Naive thymus-derived CD4-positive, alpha-beta T cell (primary cell): ENCODE measurements around the gene STK17A. TPM values are rescaled to one million over a fixed set of nuclear protein-coding genes. Genes with fewer than 3 reads are reported as not detected.
"Not testable (repeated sequence)": the region's sequence is repeated elsewhere in the genome, so short reads cannot be mapped to it uniquely, and the experiment has no call there.

Experiments used
- ATAC-seq: fragments of 150-1000 bp; cut with Tn5 transposase; 2 replicates; pipeline ENCODE4 v1.10.0; 2021; ENCODE audit warnings: mild to moderate bottlenecking, moderate library complexity
- CTCF ChIA-PET: fragments of 350-600 bp; sonication (Branson Sonifier 250); formaldehyde crosslinking; loops from one replicate; lab custom pipeline; 2021; ENCODE audit warnings: antibody characterized with exemption; lab: Charles Lee
- POLR2A ChIA-PET: fragments of 350-600 bp; sonication (Branson Sonifier 250); formaldehyde crosslinking; loops from one replicate; lab custom pipeline; 2021; ENCODE audit warnings: antibody characterized with exemption, inconsistent platforms; lab: Charles Lee
- DNase-seq, 9 donors: peaks; one replicate each; pipeline versions ENCODE4 v3.0.0 to v3.0.0-alpha.2; 2020 to 2022; ENCODE audit warnings: mixed read lengths in 1 of 9
- H3K27ac ChIP-seq: one replicate; pipeline ENCODE4 v1.7.0; 2013; ENCODE audit warnings: mild to moderate bottlenecking, low read depth, low read length, moderate library complexity
- H3K27me3 ChIP-seq, 2 donors: one replicate each; pipeline ENCODE4 v1.7.0; 2013; ENCODE audit warnings: low read length in 2 of 2, mild to moderate bottlenecking in 2 of 2, moderate library complexity in 2 of 2; ENCODE audit not compliant: control insufficient read depth in 2 of 2, insufficient read depth in 2 of 2
- H3K36me3 ChIP-seq, 3 experiments: 1 replicate in 2 of 3; 2 replicates in 1 of 3; pipeline ENCODE4 v1.7.0; 2013; ENCODE audit warnings: low read length in 3 of 3, mild to moderate bottlenecking in 3 of 3, moderate library complexity in 1 of 3; ENCODE audit not compliant: insufficient read depth in 3 of 3, control insufficient read depth in 2 of 3
- H3K4me1 ChIP-seq, 2 donors: one replicate each; pipeline ENCODE4 v1.7.0; 2013; ENCODE audit warnings: low read length in 2 of 2, mild to moderate bottlenecking in 2 of 2, moderate library complexity in 1 of 2; ENCODE audit not compliant: control insufficient read depth in 2 of 2, insufficient read depth in 2 of 2
- H3K4me3 ChIP-seq: 2 replicates; pipeline ENCODE4 v1.7.0; 2013; ENCODE audit warnings: mild to moderate bottlenecking, low read length
- H3K9me3 ChIP-seq, 3 experiments: 1 replicate in 2 of 3; 2 replicates in 1 of 3; pipeline ENCODE4 v1.7.0; 2013; ENCODE audit warnings: low read length in 3 of 3; ENCODE audit not compliant: control insufficient read depth in 2 of 3
- H3K27ac Mint-ChIP-seq, 9 donors: one replicate each; pipeline ENCODE4 v1.8.0; 2020 to 2022; ENCODE audit warnings: mixed read lengths in 9 of 9, mild to moderate bottlenecking in 8 of 9, moderate library complexity in 5 of 9, inconsistent platforms in 2 of 9
- H3K27me3 Mint-ChIP-seq, 5 donors: one replicate each; pipeline ENCODE4 v1.8.0; 2021 to 2022; ENCODE audit warnings: mixed read lengths in 5 of 5, mild to moderate bottlenecking in 1 of 5
- H3K36me3 Mint-ChIP-seq, 5 donors: one replicate each; pipeline ENCODE4 v1.8.0; 2020 to 2022; ENCODE audit warnings: mixed read lengths in 5 of 5, mild to moderate bottlenecking in 3 of 5, inconsistent platforms in 1 of 5
- H3K4me1 Mint-ChIP-seq, 7 donors: one replicate each; pipeline ENCODE4 v1.8.0; 2020 to 2022; ENCODE audit warnings: mixed read lengths in 7 of 7, mild to moderate bottlenecking in 3 of 7, inconsistent platforms in 1 of 7
- H3K4me3 Mint-ChIP-seq, 10 donors: one replicate each; pipeline ENCODE4 v1.8.0; 2020 to 2022; ENCODE audit warnings: mild to moderate bottlenecking in 10 of 10, mixed read lengths in 10 of 10, moderate library complexity in 6 of 10, inconsistent platforms in 2 of 10
- H3K9me3 Mint-ChIP-seq, 11 donors: one replicate each; pipeline ENCODE4 v1.8.0; 2020 to 2022; ENCODE audit warnings: mixed read lengths in 11 of 11, mild to moderate bottlenecking in 4 of 11, inconsistent platforms in 1 of 11, moderate library complexity in 1 of 11
- intact Hi-C, 2 donors: fragments of 100-400 bp; cut with micrococcal nuclease; formaldehyde crosslinking; loops; one replicate each; pipeline ENCODE4 v1.15.1; 2023
- polyA plus RNA-seq, 2 donors: library from polyadenylated mRNA; unstranded; fragments of 300-500 nt; fragmentation: Illumina TruSeq; gene quantifications; one replicate each; pipeline ENCODE4 v1.2.3, GENCODE V29; 2021
- total RNA-seq, 6 experiments: library from RNA in 5 of 6; stranded (reverse) in 5 of 6; gene quantifications; 1 replicate in 5 of 6; 2 replicates in 1 of 6; pipeline ENCODE4 v1.2.3 and lab custom pipeline; 2021 to 2026

Gene STK17A
- total and polyA plus RNA-seq, 7 experiments from 2014 or later = 71.3 to 292 (median 123) TPM

DNA sequence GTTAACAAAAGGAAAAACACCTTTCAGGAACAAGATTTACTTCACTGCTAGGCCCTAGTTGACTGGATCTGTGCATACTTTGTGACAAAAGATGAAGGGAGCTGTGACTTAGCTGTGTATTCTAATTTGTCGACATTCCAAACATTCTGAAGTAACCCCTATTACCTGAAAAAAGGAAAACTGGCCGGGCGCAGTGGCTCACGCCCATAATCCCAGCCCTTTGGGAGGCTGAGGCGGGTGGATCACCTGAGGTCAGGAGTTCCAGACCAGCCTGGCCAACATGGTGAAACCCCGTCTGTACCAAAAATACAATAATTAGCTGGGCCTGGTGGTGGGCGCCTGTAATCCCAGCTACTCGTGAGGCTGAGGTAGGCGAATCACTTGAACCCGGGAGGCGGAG lies 1.8 kb downstream of the STK17A start:
- POLR2A ChIA-PET = interaction anchor here (0.6 to 7.8 kb wide), 15 partner anchors 17 to 562 kb away, joined by 3 to 185 read pairs (median 6); no protein-coding TSS in a partner anchor
- DNase-seq, H3K9me3 Mint-ChIP-seq, H3K36me3 ChIP-seq, H3K27me3 ChIP-seq, ATAC-seq, H3K9me3 ChIP-seq: not testable (repeated sequence)
- Mint-ChIP-seq H3K27me3 (peaks cover 0 to 22% (median 6%) of the 10 kb centered on the region in 5 donors), H3K4me3 (peak overlapping the region; percentile 96 to 100 (median 98)), H3K4me1 (peaks cover 24 to 42% (median 31%) of the 10 kb centered on the region in 7 donors), H3K27ac (peak overlapping the region; percentile 89 to 100 (median 95)), H3K36me3 (peaks cover 0 to 19% (median 7%) of the 10 kb centered on the region in 5 donors)
- H3K4me1 ChIP-seq = peaks cover 24 to 25% of the 10 kb centered on the region in 2 donors
- CTCF ChIA-PET = interaction anchor here (0.6 to 10.6 kb wide), 7 partner anchors 19 to 253 kb away, joined by 3 to 440 read pairs (median 5); no protein-coding TSS in a partner anchor
- intact Hi-C loops = loop anchor here (1.0 to 5.0 kb wide), 2 partner anchors 10 to 343 kb away; partner anchors contain the start of gene UBE2D4 (in 2 of the 2)
- peak overlapping the region; percentile 79 for H3K4me3 ChIP-seq
- H3K27ac ChIP-seq = peak overlapping the region; percentile 96

DNA sequence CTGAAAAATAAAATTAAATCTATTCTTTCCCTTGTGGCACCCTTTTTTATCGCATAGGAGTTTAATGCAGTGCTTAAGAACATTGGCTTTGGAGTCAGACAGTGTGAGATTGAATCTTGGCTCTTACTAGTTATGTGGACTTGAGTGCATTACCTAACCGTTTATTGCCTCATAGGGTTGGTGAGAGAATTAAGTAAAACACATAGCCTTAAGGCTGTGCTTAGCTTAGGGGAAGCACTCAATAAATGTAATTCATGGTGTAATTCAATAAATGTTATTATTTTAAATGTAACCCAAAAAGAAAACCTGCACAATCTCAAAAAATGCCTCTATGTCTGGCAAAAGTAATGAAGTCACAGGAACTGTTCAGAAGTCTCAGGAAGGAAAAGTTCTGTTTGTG lies 2.7 kb downstream of the STK17A start:
- H3K27ac ChIP-seq = peak overlapping the region; percentile 96
- H3K36me3 Mint-ChIP-seq = peaks cover 0 to 21% (median 7%) of the 10 kb centered on the region in 5 donors
- intact Hi-C loops = loop anchor here in 1 of 2 donors (1.0 kb wide), 1 partner anchor 9 kb away; no protein-coding TSS in a partner anchor

DNA sequence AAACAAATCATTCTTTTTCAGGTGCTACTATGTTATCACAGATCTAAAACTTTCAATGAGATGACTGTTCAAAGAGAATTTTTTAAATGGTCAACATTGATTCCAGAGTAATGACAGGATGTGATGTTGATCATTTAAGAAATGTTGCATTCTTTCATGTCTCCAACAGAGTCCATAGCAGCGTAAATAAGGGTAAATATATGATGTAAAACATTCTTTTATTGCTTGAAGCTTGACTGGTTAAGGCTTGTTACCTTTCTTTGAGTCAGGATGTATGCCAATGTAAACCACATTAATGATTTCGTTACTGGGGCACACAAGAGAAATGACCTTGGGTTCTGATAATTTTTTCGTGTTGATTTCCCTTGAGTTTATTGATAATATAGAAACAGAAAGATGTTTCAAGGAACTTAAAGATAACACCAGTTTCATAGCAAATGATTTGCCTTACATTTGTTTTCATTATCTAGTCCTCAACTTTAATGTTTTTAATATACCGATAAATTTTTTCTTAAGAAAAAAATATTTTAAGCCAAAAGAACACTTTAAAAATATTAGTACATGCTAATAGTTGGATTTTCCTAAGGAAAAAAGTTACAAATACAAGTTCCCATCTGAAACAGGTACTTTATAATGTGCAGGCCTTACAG lies 3.5 kb downstream of the STK17A start:
- Mint-ChIP-seq H3K27ac (peak overlapping the region; percentile 89 to 100 (median 95)), H3K9me3 (peaks cover 0 to 6% (median 0%) of the 10 kb centered on the region in 11 donors), H3K4me1 (peaks cover 32 to 57% (median 46%) of the 10 kb centered on the region in 7 donors), H3K36me3 (peaks cover 0 to 24% (median 11%) of the 10 kb centered on the region in 5 donors), H3K4me3 (peak overlapping the region; percentile 96 to 100 (median 98)), H3K27me3 (peaks cover 0 to 14% (median 5%) of the 10 kb centered on the region in 5 donors)
- Histone ChIP-seq H3K27ac (peak overlapping the region; percentile 96), H3K27me3 (no peaks in the 10 kb centered on the region), H3K4me1 (peaks cover 39 to 40% of the 10 kb centered on the region in 2 donors), H3K9me3 (no peaks in the 10 kb centered on the region), H3K4me3 (peak overlapping the region; percentile 79), H3K36me3 (peaks cover 0 to 4% (median 0%) of the 10 kb centered on the region in 3 experiments)
- ATAC-seq = peak; percentile 12
- ChIA-PET POLR2A (interaction anchor here (0.7 to 7.8 kb wide), 12 partner anchors 10 to 262 kb away, joined by 3 to 185 read pairs (median 6); no protein-coding TSS in a partner anchor), CTCF (interaction anchor here (0.6 to 10.6 kb wide), 10 partner anchors 10 to 481 kb away, joined by 3 to 440 read pairs (median 4); no protein-coding TSS in a partner anchor)
- DNase-seq = peak in 7 of 9 donors; percentile 25 to 66 (median 47)
- intact Hi-C loops = loop anchor here (1.0 to 2.0 kb wide), 3 partner anchors 14 to 62 kb away; no protein-coding TSS in a partner anchor

More for the DNA sequence above, 2.7 kb downstream of the STK17A start:
- Mint-ChIP-seq H3K27me3 (peaks cover 0 to 22% (median 6%) of the 10 kb centered on the region in 5 donors), H3K27ac (peak overlapping the region; percentile 89 to 100 (median 95)), H3K9me3 (peaks cover 0 to 6% (median 0%) of the 10 kb centered on the region in 11 donors), H3K4me3 (peak overlapping the region; percentile 96 to 100 (median 98)), H3K4me1 (peaks cover 28 to 50% (median 38%) of the 10 kb centered on the region in 7 donors)
- H3K27me3 ChIP-seq = no peaks in the 10 kb centered on the region
- CTCF ChIA-PET = interaction anchor here (0.6 to 10.6 kb wide), 10 partner anchors 13 to 253 kb away, joined by 3 to 440 read pairs (median 4); no protein-coding TSS in a partner anchor
- peaks cover 32% of the 10 kb centered on the region in 2 donors for H3K4me1 ChIP-seq
- no peak for ATAC-seq
- H3K36me3 ChIP-seq = peaks cover 0 to 4% (median 0%) of the 10 kb centered on the region in 3 experiments
- no peaks in the 10 kb centered on the region for H3K9me3 ChIP-seq
- POLR2A ChIA-PET = interaction anchor here (0.7 to 7.8 kb wide), 17 partner anchors 10 to 263 kb away, joined by 3 to 185 read pairs (median 6); no protein-coding TSS in a partner anchor
- peak overlapping the region; percentile 79 for H3K4me3 ChIP-seq
- DNase-seq = peak in 5 of 9 donors; percentile 28 to 36 (median 32)

DNA sequence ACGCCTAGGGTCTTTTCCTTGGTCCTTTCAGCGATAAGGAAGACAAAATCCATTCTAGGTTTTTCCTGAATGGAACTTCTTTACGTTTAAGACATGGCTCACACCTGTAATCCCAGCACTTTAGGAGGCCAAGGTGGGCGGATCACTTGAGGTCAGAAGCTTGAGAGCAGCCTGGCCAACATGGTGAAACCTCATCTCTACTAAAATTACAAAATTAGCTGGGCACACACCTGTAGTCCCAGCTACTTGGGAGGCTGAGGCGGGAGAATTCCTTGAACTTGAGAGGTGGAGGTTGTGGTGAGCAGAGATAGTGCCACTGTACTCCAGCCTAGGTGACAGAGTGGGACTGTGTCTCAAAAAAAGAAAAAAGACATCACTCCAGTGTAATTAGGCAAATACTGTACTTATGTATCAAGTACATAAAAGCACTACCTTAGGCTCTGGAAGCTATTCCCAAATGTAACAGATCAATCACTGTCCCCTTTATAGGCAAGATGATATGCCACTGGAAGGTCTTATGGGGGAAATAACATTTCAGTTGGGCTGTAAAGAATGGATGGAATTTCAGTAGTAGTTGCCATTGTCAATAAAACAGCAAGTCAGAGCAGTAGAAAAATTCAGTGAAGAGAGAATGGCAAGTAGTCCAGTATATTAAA lies 5.7 kb downstream of the STK17A start:
- Histone ChIP-seq H3K9me3 (no peaks in the 10 kb centered on the region), H3K4me1 (peaks cover 53 to 56% of the 10 kb centered on the region in 2 donors), H3K4me3 (peak overlapping the region; percentile 19), H3K36me3 (peaks cover 0 to under 1% (median 0%) of the 10 kb centered on the region in 3 experiments), H3K27ac (peak overlapping the region; percentile 96), H3K27me3 (no peaks in the 10 kb centered on the region)
- CTCF ChIA-PET = interaction anchor here (1.1 to 10.6 kb wide), 2 partner anchors 101 to 111 kb away, joined by 3 to 440 read pairs; no protein-coding TSS in a partner anchor
- ATAC-seq (no peak), DNase-seq (no peak)
- Mint-ChIP-seq H3K27ac (peak overlapping the region; percentile 53 to 97 (median 84)), H3K9me3 (peaks cover 0 to 3% (median 0%) of the 10 kb centered on the region in 11 donors), H3K4me3 (peak overlapping the region; percentile 62 to 98 (median 80)), H3K27me3 (peaks cover 0 to 3% (median 0%) of the 10 kb centered on the region in 5 donors), H3K36me3 (peaks cover 0 to 31% (median 11%) of the 10 kb centered on the region in 5 donors), H3K4me1 (peaks cover 40 to 67% (median 61%) of the 10 kb centered on the region in 7 donors)
- intact Hi-C loops = no loop called here
- POLR2A ChIA-PET = interaction anchor here (0.7 to 2.3 kb wide), 5 partner anchors 8 to 63 kb away, joined by 3 to 7 read pairs (median 4); no protein-coding TSS in a partner anchor

DNA sequence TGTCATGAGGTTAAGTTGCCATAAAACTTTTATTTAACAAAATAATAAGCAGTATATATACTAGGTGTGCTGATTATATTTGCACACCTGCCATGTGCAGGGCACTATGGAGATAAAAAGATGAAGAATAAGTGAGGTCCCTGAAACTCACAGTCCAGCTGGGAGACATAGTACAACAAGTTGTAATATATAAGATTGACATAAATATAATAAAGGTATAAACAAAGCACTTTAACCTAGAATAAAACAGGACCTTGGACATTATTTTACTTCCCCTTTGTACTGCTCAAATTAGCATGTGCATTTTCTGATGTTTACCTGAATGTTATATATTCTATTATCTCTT lies 6.2 kb downstream of the STK17A start:
- H3K4me3 Mint-ChIP-seq = peak overlapping the region; percentile 30 to 98 (median 80)
- peak overlapping the region in 8 of 9 donors; percentile 64 to 97 (median 90) for H3K27ac Mint-ChIP-seq
- ChIA-PET CTCF (interaction anchor here (1.1 to 10.6 kb wide), 2 partner anchors 100 to 111 kb away, joined by 3 to 440 read pairs; no protein-coding TSS in a partner anchor), POLR2A (interaction anchor here (0.7 to 2.2 kb wide), 5 partner anchors 10 to 62 kb away, joined by 3 to 6 read pairs (median 4); no protein-coding TSS in a partner anchor)
- H3K27ac ChIP-seq = peak overlapping the region; percentile 96
- peaks cover 58 to 61% of the 10 kb centered on the region in 2 donors for H3K4me1 ChIP-seq
- intact Hi-C loops = no loop called here
- H3K4me1 Mint-ChIP-seq = peaks cover 45 to 72% (median 66%) of the 10 kb centered on the region in 7 donors
- H3K9me3 ChIP-seq = no peaks in the 10 kb centered on the region
- no peak for DNase-seq
- peaks cover 0 to 32% (median 9%) of the 10 kb centered on the region in 5 donors for H3K36me3 Mint-ChIP-seq
- H3K27me3 Mint-ChIP-seq = no peaks in the 10 kb centered on the region
- no peak for ATAC-seq
- no peaks in the 10 kb centered on the region for H3K36me3 ChIP-seq
- no peaks in the 10 kb centered on the region for H3K27me3 ChIP-seq
- no peaks in the 10 kb centered on the region for H3K9me3 Mint-ChIP-seq
- peak overlapping the region; percentile 35 for H3K4me3 ChIP-seq
